Small intestine (tissue), 4 donors: ENCODE measurements around the gene DPEP2. TPM values are rescaled to one million over a fixed set of nuclear protein-coding genes. Genes with fewer than 3 reads are reported as not detected.

Experiments
- polyA plus RNA-seq, 4 donors: library from polyadenylated mRNA; stranded (reverse) in 3 of 4; unstranded in 1 of 4; fragments of 200-250 nt in 3 of 4; fragments of 120-200 nt in 1 of 4; gene quantifications; one replicate each; pipeline versions ENCODE4 v1.2.1 to v1.2.3, GENCODE V29; 2013
- donor health status: healthy with polysubstance abuse.
- donor health status: Bipolar disorder and iron deficiency.
- donor health status: healthy.

DPEP2 gene
- polyA plus RNA-seq, 4 donors: 1.4 to 4.1 (median 3.2) TPM; not detected in 1

Other genes starting within 250 kb of the DPEP2 start
- 10 to 100 TPM in 2 of 4 donors, 1 to 10 TPM in 2; 5.9 to 21.8 (median 10.1) TPM for gene RANBP10, start 192.9 kb downstream of the DPEP2 start, polyA plus RNA-seq
- under 1 TPM in 2 of 4 donors, not detected in 2; 0.72 to 0.80 TPM for gene TSNAXIP1, start 192.6 kb downstream of the DPEP2 start, polyA plus RNA-seq
- 10 to 100 TPM; 15.0 to 25.0 (median 19.2) TPM for gene THAP11, start 157.2 kb downstream of the DPEP2 start, polyA plus RNA-seq
- 100 to 1,000 TPM in 2 of 4 donors, 10 to 100 TPM in 2; 77.3 to 115 (median 102) TPM for gene NUTF2, start 152.6 kb downstream of the DPEP2 start, polyA plus RNA-seq
- gene CENPT, start 151.8 kb downstream of the DPEP2 start, polyA plus RNA-seq: 100 to 1,000 TPM in 1 of 4 donors, 10 to 100 TPM in 3; 25.3 to 111 (median 43.9) TPM
- 10 to 100 TPM; 30.6 to 76.5 (median 55.2) TPM for gene EDC4, start 126.4 kb downstream of the DPEP2 start, polyA plus RNA-seq
- 1 to 10 TPM in 3 of 4 donors, under 1 TPM in 1; 0.69 to 6.0 (median 2.0) TPM for gene NRN1L, start 114.6 kb downstream of the DPEP2 start, polyA plus RNA-seq
- 10 to 100 TPM; 13.8 to 29.2 (median 23.6) TPM for gene PSKH1, start 106.2 kb downstream of the DPEP2 start, polyA plus RNA-seq
- gene CTRL, start 67.6 kb downstream of the DPEP2 start, polyA plus RNA-seq: 1 to 10 TPM in 3 of 4 donors, under 1 TPM in 1; 0.81 to 6.7 (median 3.4) TPM
- gene PSMB10, start 62.6 kb downstream of the DPEP2 start, polyA plus RNA-seq: 100 to 1,000 TPM in 3 of 4 donors, 10 to 100 TPM in 1; 90.6 to 354 (median 221) TPM
- gene LCAT, start 55.4 kb downstream of the DPEP2 start, polyA plus RNA-seq: 10 to 100 TPM in 1 of 4 donors, 1 to 10 TPM in 2, under 1 TPM in 1; 0.54 to 10.1 (median 2.9) TPM
- 10 to 100 TPM in 2 of 4 donors, 1 to 10 TPM in 2; 1.1 to 17.3 (median 7.0) TPM for gene SLC12A4, start 30.8 kb downstream of the DPEP2 start, polyA plus RNA-seq
- under 1 TPM in 3 of 4 donors, not detected in 1; 0.06 to 0.27 (median 0.10) TPM for gene DPEP3, start 19.0 kb downstream of the DPEP2 start, polyA plus RNA-seq
- not detected for gene DPEP2NB, start 16.4 kb upstream of the DPEP2 start, polyA plus RNA-seq
- 10 to 100 TPM in 2 of 4 donors, 1 to 10 TPM in 2; 3.8 to 14.6 (median 9.6) TPM for gene DDX28, start 23.7 kb upstream of the DPEP2 start, polyA plus RNA-seq
- gene DUS2, start 23.8 kb upstream of the DPEP2 start, polyA plus RNA-seq: 10 to 100 TPM in 2 of 4 donors, 1 to 10 TPM in 2; 7.6 to 12.6 (median 10.0) TPM
- 10 to 100 TPM; 10.8 to 26.8 (median 13.7) TPM for gene NFATC3, start 85.9 kb upstream of the DPEP2 start, polyA plus RNA-seq
- 10 to 100 TPM; 14.3 to 45.0 (median 18.7) TPM for gene ESRP2, start 236.6 kb upstream of the DPEP2 start, polyA plus RNA-seq
- gene PLA2G15, start 245.9 kb upstream of the DPEP2 start, polyA plus RNA-seq: 10 to 100 TPM in 1 of 4 donors, 1 to 10 TPM in 3; 5.4 to 19.8 (median 6.5) TPM